ENCODE results near the gene DIP2C.

DIP2C gene

DNA sequence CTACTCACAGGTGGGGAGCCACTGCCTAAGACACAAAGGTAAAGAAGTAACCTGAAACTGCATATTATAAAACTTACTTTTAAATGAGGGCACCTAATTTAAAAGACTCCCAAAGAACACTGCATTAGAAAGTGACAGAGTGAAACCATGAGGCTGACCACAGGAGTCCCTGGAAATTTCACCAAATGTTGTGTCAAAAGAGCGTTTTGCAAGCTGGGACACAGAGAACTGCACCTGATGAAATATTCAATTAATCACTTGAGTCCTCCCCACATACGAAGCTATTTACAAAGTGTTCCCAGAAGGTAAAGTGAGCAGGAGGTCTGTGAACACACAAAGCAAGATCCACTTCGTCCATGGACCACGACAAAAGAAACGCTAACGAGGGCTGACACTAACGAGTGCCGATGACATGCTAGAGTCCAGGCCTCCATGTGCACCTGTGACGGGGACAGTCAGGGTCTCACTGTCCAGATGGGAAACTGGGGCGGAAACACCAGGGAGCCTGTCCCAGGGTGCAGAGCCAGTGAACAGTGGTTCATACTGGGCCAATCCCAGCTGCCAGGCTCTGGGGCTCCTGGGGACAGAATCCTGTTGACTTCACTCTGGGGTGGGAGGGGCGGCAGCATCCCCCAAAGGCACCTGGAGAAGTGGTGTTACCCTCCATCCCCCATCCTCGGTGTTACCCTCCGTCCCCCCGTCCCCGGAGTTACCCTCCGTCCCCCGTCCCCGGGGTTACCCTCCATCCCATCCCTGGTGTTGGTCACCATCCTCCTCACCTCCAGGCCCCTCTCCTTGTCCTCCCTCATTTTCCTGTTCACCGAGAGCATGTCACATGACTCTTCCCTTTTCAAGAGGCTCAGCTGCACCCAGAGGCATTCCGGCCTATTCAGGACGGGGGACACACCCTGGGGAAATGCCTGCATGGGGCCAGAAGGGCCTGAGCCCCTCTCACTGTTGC lies 63.4 kb downstream of the DIP2C start:
- no peak for DNase-seq (ENCODE audit: low read depth in 3 of 3)

DNA sequence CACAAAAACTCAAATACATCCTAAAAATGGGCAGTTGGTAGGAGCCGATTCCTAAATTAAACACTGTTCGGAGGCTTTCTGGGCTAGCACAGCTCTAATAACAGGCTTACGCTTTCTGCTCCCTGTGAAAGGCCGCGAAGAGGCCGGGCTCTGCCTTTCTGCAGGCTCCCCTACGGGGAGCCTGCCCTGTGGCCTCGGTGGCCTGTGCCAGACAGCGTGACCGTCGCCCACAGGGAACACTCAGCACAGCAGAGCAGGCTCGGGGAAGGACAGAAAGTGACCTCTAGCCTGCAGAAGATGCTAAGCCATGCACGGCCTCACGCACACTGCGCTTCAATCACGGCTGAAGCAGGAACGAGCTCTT lies 64.2 kb downstream of the DIP2C start:
- DNase-seq (ENCODE audit: low read depth in 3 of 3) = no peak

DNA sequence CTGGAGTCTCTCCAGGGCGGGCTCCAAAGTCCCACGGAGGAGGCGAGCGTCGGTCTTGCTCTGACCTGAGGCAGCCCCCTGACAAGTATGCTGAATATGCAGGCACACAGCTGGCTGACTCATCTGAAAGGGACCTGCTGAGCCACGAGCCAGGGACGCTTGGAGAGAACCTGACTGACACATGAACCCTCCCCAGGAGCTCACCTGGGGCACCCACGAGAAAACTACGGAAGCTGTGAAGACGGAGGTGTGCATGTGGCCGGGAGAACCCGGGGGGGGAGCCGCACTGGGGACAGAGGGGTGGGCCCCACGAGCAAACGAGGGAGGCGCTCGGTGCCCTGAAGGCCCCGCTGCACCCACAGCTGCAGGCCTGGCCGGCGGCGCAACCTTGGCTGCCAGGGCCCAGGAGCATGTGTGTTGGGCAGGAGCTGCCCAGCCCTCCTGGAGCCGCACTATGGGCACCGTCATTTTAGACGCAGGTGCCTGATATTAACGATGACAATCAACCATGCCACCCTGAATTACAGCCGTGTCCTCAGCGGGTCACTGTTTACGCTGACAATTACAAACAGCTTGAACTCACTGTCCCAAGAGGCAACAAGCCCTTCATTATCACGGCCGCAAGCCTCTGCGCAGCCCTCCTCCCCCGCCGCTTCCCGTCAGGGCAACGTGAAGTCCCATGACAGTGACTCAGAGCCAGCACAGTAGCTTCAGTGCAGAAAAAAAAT lies 64.7 kb downstream of the DIP2C start:
- no peak for DNase-seq (ENCODE audit: low read depth in 3 of 3)

GRCh38 chr10:624312-624604 lies 65.2 kb downstream of the DIP2C start:
- DNase-seq (ENCODE audit: low read depth in 3 of 3) = no peak

- DNase-seq (ENCODE audit: low read depth in 3 of 3) = no peak
Observed at GRCh38 chr10:623477-624311, 65.8 kb downstream of the DIP2C start.

- DNase-seq (ENCODE audit: low read depth in 3 of 3) = no peak
Observed at GRCh38 chr10:623014-623413, 66.5 kb downstream of the DIP2C start.

- no peak for DNase-seq (ENCODE audit: low read depth in 3 of 3)
Observed at GRCh38 chr10:621981-622740, 67.3 kb downstream of the DIP2C start.

- DNase-seq (ENCODE audit: low read depth in 3 of 3) = no peak
Observed at GRCh38 chr10:621513-621912, 68.0 kb downstream of the DIP2C start.

- no peak for DNase-seq (ENCODE audit: low read depth in 3 of 3)
Observed at GRCh38 chr10:620971-621370, 68.5 kb downstream of the DIP2C start.

GRCh38 chr10:620417-620816 lies 69.1 kb downstream of the DIP2C start:
- DNase-seq (ENCODE audit: low read depth in 3 of 3) = no peak

DNA sequence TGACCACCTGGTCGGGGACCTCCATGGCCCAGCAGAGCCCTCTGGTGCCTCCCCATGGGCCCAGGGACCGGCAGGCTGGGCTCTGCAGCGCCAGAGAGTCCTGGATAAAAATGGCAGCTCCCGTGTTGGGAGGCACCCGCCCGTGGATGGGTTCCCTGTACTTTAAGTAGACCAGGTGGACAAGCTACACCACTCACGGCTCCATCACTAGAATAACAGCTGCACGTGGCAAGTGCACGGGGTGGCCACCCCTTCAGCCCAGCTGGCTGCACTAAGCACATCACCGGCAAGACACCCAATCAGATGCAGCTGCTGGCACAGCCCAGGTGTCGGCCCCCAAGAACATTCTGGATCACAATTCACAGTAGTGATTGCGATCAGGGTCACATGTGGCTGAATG lies 69.8 kb downstream of the DIP2C start:
- no peak for DNase-seq (ENCODE audit: low read depth in 3 of 3)

DNA sequence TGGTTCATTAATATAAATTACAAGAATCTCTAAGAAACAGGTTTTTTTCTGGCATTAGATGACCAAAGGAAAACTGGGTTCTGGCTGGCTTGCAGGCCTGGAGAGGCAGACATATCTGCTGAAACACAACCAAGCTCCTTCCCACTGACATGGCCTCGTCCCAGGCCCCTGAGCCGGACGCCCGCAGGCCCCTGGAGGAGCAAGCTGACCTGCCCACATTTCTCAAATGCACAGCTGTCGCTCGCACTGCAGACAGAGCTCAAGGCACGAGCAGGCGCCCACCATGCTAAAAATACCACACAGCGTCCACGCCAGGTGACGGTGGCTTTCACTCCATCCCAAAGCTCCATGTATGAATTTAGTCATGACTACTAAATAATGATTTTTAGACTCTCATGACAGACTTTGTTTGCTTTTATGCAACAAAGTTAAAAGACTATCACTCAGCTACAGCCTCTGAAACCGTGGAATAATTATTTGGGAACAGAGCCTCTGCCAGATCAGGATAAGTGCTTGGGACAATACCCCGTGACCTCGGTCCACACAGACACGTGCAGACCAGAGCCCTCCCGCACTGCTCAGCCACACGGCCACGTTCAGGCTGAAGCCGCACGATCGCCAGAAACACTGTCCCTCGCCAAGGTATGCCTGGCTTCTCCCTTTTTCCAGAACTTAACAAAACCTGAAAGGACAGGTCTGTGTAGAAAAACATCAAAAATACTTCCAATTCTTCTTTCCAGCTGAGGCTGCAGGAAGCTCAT lies 71.1 kb downstream of the DIP2C start:
- DNase-seq (ENCODE audit: low read depth in 3 of 3) = no peak

DNA sequence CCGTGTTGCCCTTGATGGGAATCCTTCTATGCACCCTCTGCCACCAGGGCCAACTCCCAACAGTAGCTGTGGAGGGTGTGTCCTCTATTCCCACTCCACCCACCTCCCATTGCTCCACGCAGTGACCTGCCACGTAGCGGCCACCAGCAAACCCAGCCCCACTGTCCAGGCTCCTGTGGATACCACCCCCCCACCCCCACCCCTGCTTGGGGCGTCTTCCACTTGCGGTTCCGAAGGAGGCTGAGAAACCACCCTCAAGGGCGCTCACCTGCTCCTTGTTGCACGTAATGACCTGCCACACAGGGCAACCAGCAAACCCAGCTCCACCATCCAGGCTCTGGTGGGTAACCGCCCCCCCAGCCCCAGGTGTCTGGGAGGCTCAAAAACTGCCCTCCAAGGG lies 72.0 kb downstream of the DIP2C start:
- no peak for DNase-seq (ENCODE audit: low read depth in 3 of 3)

- no peak for DNase-seq (ENCODE audit: low read depth in 3 of 3)
Observed at GRCh38 chr10:615583-616152, 73.8 kb downstream of the DIP2C start.

DNA sequence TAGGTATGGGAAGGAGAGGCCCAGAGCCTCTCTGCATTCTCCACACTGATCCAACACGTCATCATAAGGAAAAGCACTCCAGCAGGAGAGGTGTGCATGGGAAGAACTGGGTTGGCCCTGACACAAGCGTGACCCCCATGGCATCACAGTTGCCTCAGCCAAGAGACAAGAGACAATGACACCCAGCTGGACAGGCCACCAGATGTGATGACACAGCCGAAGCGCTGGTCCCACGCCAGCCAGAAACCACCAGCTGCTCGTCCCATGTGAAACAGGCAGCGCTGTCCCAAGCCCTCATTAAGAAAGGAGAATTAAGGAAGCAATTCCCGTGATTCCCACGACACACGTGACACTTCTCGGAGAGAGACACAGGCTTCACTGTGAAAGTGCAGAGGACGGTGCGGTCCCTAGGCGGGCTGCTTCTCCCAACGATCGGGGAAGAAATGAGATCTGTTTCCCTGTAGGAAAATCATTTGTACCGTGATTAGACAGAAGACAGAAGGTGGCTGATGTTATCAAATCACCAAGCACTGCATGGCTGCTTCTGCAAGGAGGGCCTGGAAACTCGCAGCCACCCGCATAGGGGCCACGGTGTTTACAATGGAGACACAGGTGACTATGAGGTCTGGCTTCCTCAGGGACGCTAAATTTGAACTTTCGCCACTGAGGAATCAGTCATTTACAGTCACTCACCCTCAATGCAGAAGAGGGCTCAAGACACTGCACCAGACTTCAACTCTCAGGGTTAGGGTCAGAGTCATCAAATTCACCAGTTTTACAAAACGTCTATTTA lies 74.5 kb downstream of the DIP2C start:
- no peak for DNase-seq (ENCODE audit: low read depth in 3 of 3)

GRCh38 chr10:614139-614711 lies 75.2 kb downstream of the DIP2C start:
- no peak for DNase-seq (ENCODE audit: low read depth in 3 of 3)

DNA sequence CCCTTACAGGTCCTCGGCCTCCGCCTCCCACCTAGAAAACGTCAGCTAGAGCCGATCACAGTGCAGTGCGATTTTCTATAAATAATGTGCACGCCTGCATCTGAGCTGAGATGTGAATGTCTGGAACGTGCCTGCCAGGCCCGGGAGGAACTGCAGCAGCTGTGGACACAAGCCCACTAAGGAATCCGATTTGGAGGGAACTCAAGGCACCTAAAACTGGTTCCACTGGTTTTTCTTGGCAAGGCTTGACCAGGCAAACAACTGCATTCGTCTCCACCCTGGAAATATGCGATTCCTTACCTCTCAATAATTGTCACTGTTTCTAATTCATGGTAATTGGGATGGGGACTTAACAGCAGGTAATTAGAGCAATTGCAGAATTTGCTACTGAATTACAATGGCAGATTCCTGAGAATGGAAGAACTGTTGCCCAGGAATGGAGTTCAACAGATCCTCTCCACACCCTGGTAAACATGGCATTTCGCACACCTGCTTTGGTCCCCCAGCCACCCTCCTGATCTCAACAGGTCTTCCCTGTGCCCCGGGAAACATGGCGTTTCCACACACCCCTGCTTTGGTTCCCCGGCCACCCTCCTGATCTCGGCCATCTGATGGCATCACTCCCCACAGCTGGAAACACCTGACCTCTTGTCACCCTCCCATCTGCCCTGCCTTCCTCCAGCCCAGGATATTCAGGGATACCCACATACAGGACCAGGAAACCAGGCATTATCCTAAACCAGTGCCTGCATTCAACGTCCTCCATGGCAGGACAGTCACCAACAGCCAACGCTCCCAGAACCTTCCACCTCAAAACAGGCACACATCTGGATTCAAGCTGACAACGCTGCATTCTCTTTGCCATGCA lies 76.0 kb downstream of the DIP2C start:
- DNase-seq (ENCODE audit: low read depth in 3 of 3) = no peak

DNA sequence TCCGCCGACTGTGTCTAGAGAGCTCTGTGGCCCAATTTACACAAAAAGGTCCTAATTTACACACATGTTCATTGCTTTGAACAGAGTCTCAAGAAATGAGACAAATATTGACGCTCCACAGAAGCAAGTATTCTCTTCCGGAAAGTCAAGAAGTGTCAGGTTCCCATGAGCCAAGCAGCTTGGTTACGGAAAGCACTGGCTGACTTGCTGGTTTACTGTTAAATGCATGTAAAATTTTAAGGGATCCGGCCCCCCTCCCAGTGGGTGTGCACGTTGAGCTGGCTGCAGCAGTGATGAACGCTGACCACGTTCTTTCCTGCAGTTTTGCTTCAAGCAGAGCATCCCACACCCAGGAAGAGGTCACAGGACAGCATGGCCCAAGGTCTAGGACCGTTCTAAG lies 76.8 kb downstream of the DIP2C start:
- DNase-seq (ENCODE audit: low read depth in 3 of 3) = no peak
